Mesendoderm (in vitro differentiated cells): ENCODE results near the gene G6PC1.
A peak's percentile ranks its signal among the peaks of the same experiment; 100 is the strongest.

Experiments
- DNase-seq: peaks from one replicate; pipeline ENCODE4 v3.0.0; 2013
- H2AK5ac ChIP-seq: 2 replicates; pipeline ENCODE4 v1.6.1; 2013; ENCODE audit warnings: low read length, inconsistent platforms
- H2BK120ac ChIP-seq: 2 replicates; pipeline ENCODE4 v1.6.1; 2013; ENCODE audit warnings: low read depth, mild to moderate bottlenecking, low read length, moderate library complexity, mixed read lengths
- H2BK15ac ChIP-seq: replicated peaks from 2 replicates; pipeline ENCODE4 v1.6.1; 2013; ENCODE audit warnings: low read depth, mild to moderate bottlenecking, moderate library complexity
- H2BK5ac ChIP-seq: 2 replicates; pipeline ENCODE4 v1.6.1; 2013; ENCODE audit warnings: low read length, inconsistent platforms
- H3K18ac ChIP-seq: 2 replicates; pipeline ENCODE4 v1.6.1; 2013; ENCODE audit warnings: mild to moderate bottlenecking, low read length, mixed read lengths
- H3K23ac ChIP-seq: one replicate; pipeline ENCODE4 v1.6.1; 2013; ENCODE audit warnings: low read length
- H3K27ac ChIP-seq: 2 replicates; pipeline ENCODE4 v1.5.1; 2013; ENCODE audit warnings: low read depth, mild to moderate bottlenecking, inconsistent platforms, low read length, moderate library complexity
- H3K27me3 ChIP-seq: 2 replicates; pipeline ENCODE4 v1.6.1; 2013; ENCODE audit warnings: low read length, control low read depth, mild to moderate bottlenecking, inconsistent platforms; ENCODE audit not compliant: insufficient read depth, poor library complexity
- H3K36me3 ChIP-seq: 2 replicates; pipeline ENCODE4 v1.6.1; 2013; ENCODE audit warnings: low read length, inconsistent platforms; ENCODE audit not compliant: control insufficient read depth, insufficient read depth
- H3K4ac ChIP-seq: one replicate; pipeline ENCODE4 v1.6.1; 2013; ENCODE audit warnings: low read depth, mild to moderate bottlenecking, low read length, moderate library complexity
- H3K4me1 ChIP-seq: 2 replicates; pipeline ENCODE4 v1.6.1; 2013; ENCODE audit warnings: low read depth, low read length, inconsistent platforms; ENCODE audit not compliant: control insufficient read depth
- H3K4me2 ChIP-seq: 2 replicates; pipeline ENCODE4 v1.6.1; 2013; ENCODE audit warnings: low read length
- H3K4me3 ChIP-seq: 2 replicates; pipeline ENCODE4 v1.5.1; 2013; ENCODE audit warnings: mild to moderate bottlenecking, low read length
- H3K56ac ChIP-seq: one replicate; pipeline ENCODE4 v1.6.1; 2013; ENCODE audit warnings: low read length
- H3K79me1 ChIP-seq: 2 replicates; pipeline ENCODE4 v1.6.1; 2013; ENCODE audit warnings: low read length, inconsistent platforms
- H3K79me2 ChIP-seq: 2 replicates; pipeline ENCODE4 v1.6.1; 2013; ENCODE audit warnings: mild to moderate bottlenecking, low read length; ENCODE audit not compliant: control insufficient read depth, insufficient read depth
- H3K9ac ChIP-seq: 2 replicates; pipeline ENCODE4 v1.6.1; 2013; ENCODE audit warnings: low read length, inconsistent platforms
- H4K5ac ChIP-seq: one replicate; pipeline ENCODE4 v1.6.1; 2013; ENCODE audit warnings: low read length
- H4K8ac ChIP-seq: one replicate; pipeline ENCODE4 v1.6.1; 2013; ENCODE audit warnings: low read depth, mild to moderate bottlenecking, control low read depth, low read length, moderate library complexity
- WGBS: extraction: QIAGEN DNeasy Blood & Tissue Kit; methylation state at CpG from one replicate; pipeline ENCODE4 v1.1.7; 2013; ENCODE audit warnings: low lambda C conversion rate, missing lambda C conversion rate; ENCODE audit not compliant: insufficient coverage; ENCODE audit errors: extremely low coverage; 5-methylcytosine and 5-hydroxymethylcytosine counted together

G6PC1 gene

GRCh38 chr17:42891539-42892152 is 9.0 kb upstream of the G6PC1 start:
- no peaks in the 10 kb centered on the region for H3K36me3 ChIP-seq
- no peak overlapping the region for H3K4ac ChIP-seq
- H3K4me1 ChIP-seq: no peaks in the 10 kb centered on the region
- H4K5ac ChIP-seq: no peak overlapping the region
- H2BK120ac ChIP-seq: no peak overlapping the region
- no peaks in the 10 kb centered on the region for H3K79me1 ChIP-seq
- no peak overlapping the region for H3K18ac ChIP-seq
- H3K4me3 ChIP-seq: no peak overlapping the region
- peak; percentile 28 for DNase-seq
- H3K23ac ChIP-seq: no peak overlapping the region
- H3K9ac ChIP-seq: no peak overlapping the region
- no peak overlapping the region for H3K56ac ChIP-seq
- no peak overlapping the region for H2BK15ac ChIP-seq
- no peak overlapping the region for H2BK5ac ChIP-seq
- no peak overlapping the region for H2AK5ac ChIP-seq
- no peak overlapping the region for H3K4me2 ChIP-seq
- H3K27ac ChIP-seq: no peak overlapping the region
- no peaks in the 10 kb centered on the region for H3K27me3 ChIP-seq
- H3K79me2 ChIP-seq: no peaks in the 10 kb centered on the region
- no peak overlapping the region for H4K8ac ChIP-seq
- no CpG with 5 or more reads among the region's 10 CpGs for WGBS

DNA sequence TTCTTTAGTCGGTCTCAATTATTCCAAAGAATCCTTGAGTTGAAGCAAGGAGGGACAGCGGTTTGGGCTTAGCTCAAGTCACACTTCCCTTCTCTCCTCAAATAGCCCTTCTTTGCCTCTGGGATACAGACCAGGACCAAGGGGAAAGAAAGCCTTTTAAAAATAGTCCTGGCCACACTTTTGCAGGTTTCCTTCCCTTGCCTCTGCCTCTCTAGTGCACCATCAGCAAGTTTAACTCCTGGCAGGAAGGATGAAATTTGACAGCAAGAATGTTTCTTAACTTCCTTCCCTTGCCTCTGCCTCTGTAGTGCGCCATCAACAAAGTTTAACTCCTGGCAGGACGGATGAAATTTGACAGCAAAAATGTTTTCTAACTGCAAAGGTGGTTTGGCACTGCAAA is 7.2 kb upstream of the G6PC1 start:
- Histone ChIP-seq H2BK15ac (no peak overlapping the region), H3K23ac (no peak overlapping the region), H3K79me1 (no peaks in the 10 kb centered on the region), H3K36me3 (no peaks in the 10 kb centered on the region), H4K5ac (no peak overlapping the region), H3K9ac (no peak overlapping the region), H3K27ac (no peak overlapping the region), H3K79me2 (no peaks in the 10 kb centered on the region), H3K4me1 (no peaks in the 10 kb centered on the region), H2AK5ac (no peak overlapping the region), H2BK5ac (no peak overlapping the region), H2BK120ac (no peak overlapping the region), H3K4ac (no peak overlapping the region), H4K8ac (no peak overlapping the region), H3K27me3 (no peaks in the 10 kb centered on the region), H3K18ac (no peak overlapping the region), H3K4me2 (no peak overlapping the region), H3K4me3 (no peak overlapping the region), H3K56ac (no peak overlapping the region)
- no CpG with 5 or more reads among the region's 4 CpGs for WGBS
- DNase-seq: no peak

DNA sequence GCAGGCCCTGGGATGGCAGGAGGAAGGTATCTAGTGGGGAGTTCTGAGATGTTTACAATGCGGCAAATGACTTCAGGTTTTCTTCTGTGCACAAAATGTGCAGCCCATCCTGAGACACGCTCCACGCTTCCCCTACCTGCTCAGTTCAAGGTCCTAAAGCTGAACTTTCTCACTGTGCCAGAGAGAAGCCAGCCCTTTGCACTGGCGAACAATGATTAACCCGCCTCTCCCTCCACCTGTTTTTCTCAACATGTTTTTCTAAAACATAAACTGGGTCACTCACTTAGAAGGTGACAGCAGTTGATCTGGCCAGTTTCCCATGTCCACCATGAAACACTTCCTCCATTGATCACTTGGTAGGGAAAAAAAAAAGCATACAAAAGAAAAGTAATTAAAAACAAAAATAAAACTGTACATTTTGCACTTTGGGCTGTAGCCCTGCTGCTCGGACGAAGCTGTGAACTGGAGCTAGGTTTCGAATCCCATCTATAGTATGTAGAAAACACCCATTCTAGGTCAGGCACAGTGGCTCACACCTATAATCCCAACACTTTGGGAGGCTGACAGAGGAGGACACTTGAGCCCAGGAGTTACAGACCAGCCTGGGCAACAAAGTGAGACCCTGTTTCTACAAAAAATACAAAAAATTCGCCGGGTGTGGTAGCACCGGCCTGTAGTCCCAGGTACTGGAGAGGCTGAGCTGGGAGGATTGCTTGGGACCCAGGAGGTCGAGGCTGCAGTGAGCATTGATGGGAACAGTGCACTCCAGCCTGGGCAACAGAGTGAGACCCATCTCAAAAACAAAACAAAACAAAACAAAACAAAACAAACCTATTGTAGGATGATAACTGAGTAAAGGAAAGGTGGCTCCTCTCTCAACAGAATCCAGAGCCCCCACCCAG is 6.1 kb upstream of the G6PC1 start:
- no peak overlapping the region for H4K5ac ChIP-seq
- no peak overlapping the region for H3K9ac ChIP-seq
- no CpG with 5 or more reads among the region's 12 CpGs for WGBS
- no peak overlapping the region for H4K8ac ChIP-seq
- H3K27ac ChIP-seq: no peak overlapping the region
- no peaks in the 10 kb centered on the region for H3K79me1 ChIP-seq
- H2BK5ac ChIP-seq: no peak overlapping the region
- H3K23ac ChIP-seq: no peak overlapping the region
- H3K18ac ChIP-seq: no peak overlapping the region
- no peak overlapping the region for H2AK5ac ChIP-seq
- no peaks in the 10 kb centered on the region for H3K36me3 ChIP-seq
- no peak overlapping the region for H3K4ac ChIP-seq
- no peak overlapping the region for H3K56ac ChIP-seq
- H3K27me3 ChIP-seq: no peaks in the 10 kb centered on the region
- H3K4me2 ChIP-seq: no peak overlapping the region
- no peaks in the 10 kb centered on the region for H3K79me2 ChIP-seq
- H3K4me1 ChIP-seq: no peaks in the 10 kb centered on the region
- no peak overlapping the region for H2BK120ac ChIP-seq
- no peak overlapping the region for H3K4me3 ChIP-seq
- DNase-seq: no peak
- no peak overlapping the region for H2BK15ac ChIP-seq

DNA sequence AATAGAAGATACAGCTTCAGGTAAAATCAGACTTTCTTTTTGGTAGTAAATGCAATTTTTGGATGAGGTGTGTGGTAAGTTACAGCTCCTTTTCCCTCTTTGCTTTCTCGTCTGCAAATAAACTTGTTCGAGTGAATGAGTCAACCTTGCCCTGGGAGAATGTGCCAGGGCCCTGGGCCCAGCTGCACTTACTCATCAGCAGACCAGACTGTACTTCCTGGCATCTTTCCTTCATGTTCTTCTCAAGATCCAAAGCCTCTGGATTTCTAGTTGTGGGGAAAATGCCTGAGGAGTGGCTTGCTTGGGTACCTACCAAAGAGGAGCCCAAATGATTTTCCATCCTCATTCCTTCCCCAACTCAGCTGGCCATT is 5.4 kb upstream of the G6PC1 start:
- Histone ChIP-seq H2AK5ac (no peak overlapping the region), H2BK120ac (no peak overlapping the region), H3K23ac (no peak overlapping the region), H4K8ac (no peak overlapping the region), H4K5ac (no peak overlapping the region), H3K36me3 (no peaks in the 10 kb centered on the region), H3K9ac (no peak overlapping the region), H2BK15ac (no peak overlapping the region), H3K4ac (no peak overlapping the region), H3K4me3 (no peak overlapping the region), H3K4me1 (no peaks in the 10 kb centered on the region), H3K18ac (no peak overlapping the region), H3K56ac (no peak overlapping the region), H3K79me2 (no peaks in the 10 kb centered on the region), H2BK5ac (no peak overlapping the region), H3K27ac (no peak overlapping the region), H3K4me2 (no peak overlapping the region), H3K27me3 (no peaks in the 10 kb centered on the region), H3K79me1 (no peaks in the 10 kb centered on the region)
- no CpG with 5 or more reads among the region's 2 CpGs for WGBS
- DNase-seq: no peak

DNA sequence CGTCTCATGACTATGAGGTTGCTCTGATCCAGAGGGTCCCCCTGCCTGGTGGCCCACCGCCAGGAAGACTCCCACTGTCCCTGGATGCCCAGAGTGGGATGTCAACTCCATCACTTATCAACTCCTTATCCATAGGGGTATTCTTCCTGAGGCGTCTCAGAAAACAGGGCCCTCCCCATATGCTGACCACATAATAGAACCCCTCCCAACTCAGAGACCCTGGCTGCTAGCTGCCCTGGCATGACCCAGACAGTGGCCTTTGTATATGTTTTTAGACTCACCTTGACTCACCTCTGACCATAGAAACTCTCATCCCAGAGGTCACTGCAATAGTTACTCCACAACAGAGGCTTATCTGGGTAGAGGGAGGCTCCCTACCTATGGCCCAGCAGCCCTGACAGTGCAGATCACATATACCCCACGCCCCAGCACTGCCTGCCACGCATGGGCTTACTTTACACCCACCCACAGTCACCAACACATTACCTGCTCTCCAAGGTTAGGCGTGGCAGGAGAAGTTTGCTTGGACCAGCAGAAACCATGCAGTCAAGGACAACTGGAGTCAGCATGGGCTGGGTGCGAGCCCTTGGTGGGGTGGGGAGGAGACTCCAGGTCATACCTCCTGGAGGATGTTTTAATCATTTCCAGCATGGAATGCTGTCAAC is 2.3 kb upstream of the G6PC1 start:
- no CpG with 5 or more reads among the region's 7 CpGs for WGBS
- Histone ChIP-seq H4K5ac (no peak overlapping the region), H3K27me3 (no peaks in the 10 kb centered on the region), H3K27ac (no peak overlapping the region), H3K56ac (no peak overlapping the region), H4K8ac (no peak overlapping the region), H3K4me2 (no peak overlapping the region), H3K79me2 (no peaks in the 10 kb centered on the region), H3K79me1 (no peaks in the 10 kb centered on the region), H3K23ac (no peak overlapping the region), H3K36me3 (no peaks in the 10 kb centered on the region), H2BK5ac (no peak overlapping the region), H3K4ac (no peak overlapping the region), H3K18ac (no peak overlapping the region), H3K4me3 (no peak overlapping the region), H3K9ac (no peak overlapping the region), H3K4me1 (no peaks in the 10 kb centered on the region), H2BK15ac (no peak overlapping the region), H2BK120ac (no peak overlapping the region), H2AK5ac (no peak overlapping the region)
- no peak for DNase-seq
